ENCODE data around the gene KRTAP12-4.

DNA sequence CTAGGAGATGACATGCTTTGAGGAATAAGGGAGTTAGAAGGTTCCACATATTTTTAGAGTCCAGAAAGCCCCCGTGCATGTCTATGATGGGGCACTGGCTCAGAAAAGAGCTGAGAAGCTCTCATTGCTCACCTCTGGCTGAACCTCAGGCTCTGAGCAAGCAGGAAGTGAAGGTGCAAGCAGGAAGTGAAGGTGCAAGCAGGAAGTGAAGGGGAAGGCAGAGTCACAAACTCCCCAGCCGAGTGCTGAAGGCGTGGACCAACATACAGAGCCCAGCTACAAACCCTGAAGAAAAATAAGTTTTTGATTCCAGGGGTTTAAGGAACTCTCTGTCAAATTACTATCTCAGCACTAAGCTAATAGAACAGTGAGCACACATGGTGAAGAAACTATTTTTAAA lies 35.5 kb downstream of the KRTAP12-4 start:
- TF ChIP-seq, protein P1, sequence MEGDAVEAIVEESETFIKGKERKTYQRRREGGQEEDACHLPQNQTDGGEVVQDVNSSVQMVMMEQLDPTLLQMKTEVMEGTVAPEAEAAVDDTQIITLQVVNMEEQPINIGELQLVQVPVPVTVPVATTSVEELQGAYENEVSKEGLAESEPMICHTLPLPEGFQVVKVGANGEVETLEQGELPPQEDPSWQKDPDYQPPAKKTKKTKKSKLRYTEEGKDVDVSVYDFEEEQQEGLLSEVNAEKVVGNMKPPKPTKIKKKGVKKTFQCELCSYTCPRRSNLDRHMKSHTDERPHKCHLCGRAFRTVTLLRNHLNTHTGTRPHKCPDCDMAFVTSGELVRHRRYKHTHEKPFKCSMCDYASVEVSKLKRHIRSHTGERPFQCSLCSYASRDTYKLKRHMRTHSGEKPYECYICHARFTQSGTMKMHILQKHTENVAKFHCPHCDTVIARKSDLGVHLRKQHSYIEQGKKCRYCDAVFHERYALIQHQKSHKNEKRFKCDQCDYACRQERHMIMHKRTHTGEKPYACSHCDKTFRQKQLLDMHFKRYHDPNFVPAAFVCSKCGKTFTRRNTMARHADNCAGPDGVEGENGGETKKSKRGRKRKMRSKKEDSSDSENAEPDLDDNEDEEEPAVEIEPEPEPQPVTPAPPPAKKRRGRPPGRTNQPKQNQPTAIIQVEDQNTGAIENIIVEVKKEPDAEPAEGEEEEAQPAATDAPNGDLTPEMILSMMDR (conservative IDR thresholded peaks at IDR 0.05), result no peak
- no peak for TF ChIP-seq EZH2 (IDR thresholded peaks at IDR 0.05; ENCODE audit: low read depth)

All from PC-9 (cell line).